Cardiac fibroblast (primary cell): ENCODE results near the gene ADAM15.

Experiments
- DNase-seq, 2 donors: peaks; one replicate each; pipeline versions ENCODE4 v3.0.0 to v3.0.0-alpha.2; 2010; ENCODE audit warnings: low read depth in 2 of 2
- H3K4me3 ChIP-seq, 2 donors: replicated peaks in 1 of 2; 1 replicate in 1 of 2; 2 replicates in 1 of 2; pipeline ENCODE4 v1.5.1; 2011; ENCODE audit warnings: low read depth in 2 of 2, low read length in 2 of 2, mild to moderate bottlenecking in 2 of 2, moderate library complexity in 1 of 2
- CTCF ChIP-seq: IDR thresholded peaks from one replicate; pipeline ENCODE4 v1.5.1; 2011; ENCODE audit warnings: low read depth, mild to moderate bottlenecking, low read length, inconsistent platforms

ADAM15 gene

GRCh38 chr1:155009221-155009711 lies 41.9 kb upstream of the ADAM15 start:
- no peak overlapping the region for H3K4me3 ChIP-seq
- no peak for DNase-seq
- TF ChIP-seq CTCF, result no peak

- DNase-seq, result no peak
- TF ChIP-seq CTCF, result no peak
- no peak overlapping the region for H3K4me3 ChIP-seq
These were observed 41.4 kb upstream of the ADAM15 start for GRCh38 chr1:155009742-155010141.

GRCh38 chr1:155010211-155010918 lies 40.8 kb upstream of the ADAM15 start:
- TF ChIP-seq CTCF, result no peak
- DNase-seq, result no peak
- H3K4me3 ChIP-seq, result no peak overlapping the region

- DNase-seq, result no peak
- H3K4me3 ChIP-seq, result no peak overlapping the region
- no peak for TF ChIP-seq CTCF
These were observed 40.1 kb upstream of the ADAM15 start for GRCh38 chr1:155011004-155011416.

GRCh38 chr1:155011437-155012025 lies 39.6 kb upstream of the ADAM15 start:
- DNase-seq, result no peak
- no peak for TF ChIP-seq CTCF
- no peak overlapping the region for H3K4me3 ChIP-seq

- TF ChIP-seq CTCF, result no peak
- H3K4me3 ChIP-seq, result no peak overlapping the region
- DNase-seq, result peak; percentile 39 to 76
These were observed 39.0 kb upstream of the ADAM15 start for GRCh38 chr1:155012026-155012546.
